KBM-7 (cell line): ENCODE data around the gene MAP3K20.
A peak's percentile ranks its signal among the peaks of the same experiment; 100 is the strongest.
"Not testable (repeated sequence)": the region's sequence is repeated elsewhere in the genome, so short reads cannot be mapped to it uniquely, and the experiment has no call there.

Experiments used
- DNase-seq: peaks from one replicate; pipeline ENCODE4 v3.0.0-alpha.2; 2015
- in situ Hi-C: fragments of 300-500 bp; cut with MboI; formaldehyde crosslinking; loops from 2 replicates; pipeline ENCODE4 v1.14.3; 2020; ENCODE audit warnings: low sequenced_read_pairs, low pct_unique_long_range_greater_than_20kb, mixed read lengths

Gene MAP3K20

DNA sequence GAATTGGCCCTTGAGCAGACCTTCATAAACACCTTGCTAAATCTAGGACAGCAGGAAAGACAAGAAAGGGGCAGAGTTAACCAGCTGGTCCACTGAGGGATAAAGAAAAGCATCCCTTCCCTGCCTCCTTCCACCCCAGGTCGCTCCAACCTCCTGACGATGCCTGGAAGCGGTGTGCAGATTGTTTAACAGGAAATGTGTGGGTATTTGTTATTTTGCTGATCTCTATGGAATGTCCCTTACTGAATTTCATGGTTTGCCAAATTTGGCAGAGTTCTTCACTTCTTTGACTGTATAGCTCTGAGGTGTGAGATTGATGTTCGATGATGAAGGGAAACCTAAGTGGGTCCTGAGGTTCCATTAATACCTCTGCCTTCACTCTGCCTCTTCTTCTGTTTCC is 72.9 kb downstream of the MAP3K20 start:
- in situ Hi-C loops: no loop called here
- DNase-seq: peak; percentile 12

DNA sequence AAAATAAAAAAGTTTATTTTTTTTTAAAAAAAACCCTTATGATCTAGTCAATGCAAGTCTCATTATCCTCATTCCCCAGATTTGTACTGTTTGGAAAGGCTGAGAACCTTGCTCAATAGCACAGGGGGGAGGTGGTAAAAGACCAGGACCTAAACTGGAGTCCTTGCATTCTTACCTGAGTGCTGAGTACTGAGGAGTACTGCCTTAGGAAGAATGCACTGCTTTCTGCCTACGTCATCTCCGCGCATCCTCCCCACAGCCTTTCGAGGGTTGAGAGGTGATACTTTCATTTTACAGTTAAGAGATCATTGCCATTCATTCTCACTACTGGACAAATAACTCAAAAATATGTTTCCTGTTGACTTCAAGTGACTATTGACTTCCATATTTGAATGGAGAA is 73.8 kb downstream of the MAP3K20 start:
- in situ Hi-C loops: no loop called here
- no peak for DNase-seq

DNA sequence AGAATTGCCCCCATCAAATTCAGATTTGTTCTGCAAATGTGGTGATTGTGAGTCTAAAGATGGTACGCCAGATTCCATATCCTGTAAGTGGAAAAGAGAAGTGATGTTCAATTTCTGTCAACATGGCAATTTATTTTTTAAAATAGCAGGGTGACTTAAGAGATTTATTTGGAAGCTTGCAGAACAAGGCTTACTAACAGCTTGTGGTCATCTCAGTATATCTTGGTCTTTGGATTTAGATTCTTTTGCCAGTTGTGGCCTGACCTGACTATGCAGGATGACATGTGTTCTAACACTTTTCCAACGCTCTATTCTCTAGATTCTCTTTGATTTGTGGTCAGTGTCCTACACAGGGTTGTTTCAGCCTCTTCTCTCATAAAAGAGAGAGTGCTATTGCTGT is 74.4 kb downstream of the MAP3K20 start:
- in situ Hi-C loops: no loop called here
- DNase-seq: no peak

DNA sequence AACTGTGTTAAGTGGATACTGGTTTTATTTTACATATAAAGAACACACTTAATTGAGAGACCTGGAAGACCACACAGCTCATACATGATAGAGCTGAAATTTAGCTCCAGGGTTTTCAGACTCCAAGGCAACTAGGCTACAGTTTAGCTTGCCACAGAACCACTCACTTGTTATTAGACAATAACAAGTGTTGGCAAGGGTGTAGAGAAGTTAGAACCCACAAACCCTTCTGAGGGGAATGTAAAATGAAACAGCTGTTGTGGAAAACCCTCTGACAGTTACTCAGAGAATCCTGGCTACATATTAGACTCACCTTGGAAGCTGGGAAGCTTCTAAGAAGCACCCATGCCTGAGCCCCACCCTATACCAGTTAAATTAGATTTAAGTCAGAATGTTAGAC is 75.3 kb downstream of the MAP3K20 start:
- no peak for DNase-seq
- in situ Hi-C loops: no loop called here

DNA sequence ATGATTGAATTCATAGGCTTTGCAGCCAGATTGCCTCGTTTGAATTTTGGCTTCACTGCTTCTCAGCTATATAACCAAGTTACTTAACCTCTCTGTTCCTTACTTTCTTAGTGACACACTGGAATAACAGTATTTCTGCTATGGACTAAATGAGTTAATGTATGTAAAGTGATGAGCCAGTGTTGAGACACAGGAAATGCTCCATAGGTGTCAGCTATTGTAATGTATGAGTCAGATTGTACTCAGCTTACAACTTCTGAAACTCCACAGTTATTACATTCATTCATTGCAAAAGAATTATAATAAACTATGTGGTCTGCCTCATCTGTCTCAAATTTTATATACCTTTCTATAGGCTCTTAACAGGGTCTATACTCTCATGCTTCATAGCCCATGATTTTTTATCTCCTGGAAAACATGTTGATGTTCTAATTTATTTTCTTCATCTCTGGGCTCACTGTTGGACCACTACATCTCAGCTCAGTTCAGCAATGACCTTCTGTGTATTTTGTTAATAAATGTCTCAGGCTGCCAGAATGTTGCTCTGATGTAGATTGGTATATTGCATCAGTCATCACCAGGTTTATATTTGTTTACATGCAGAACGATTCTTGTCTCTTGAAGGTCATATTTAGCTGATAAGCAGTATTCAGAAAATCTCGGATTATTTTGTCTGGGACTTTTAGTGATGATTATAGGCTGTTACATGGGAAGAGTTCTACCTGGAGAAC is 76.2 kb downstream of the MAP3K20 start:
- in situ Hi-C loops: no loop called here
- no peak for DNase-seq

DNA sequence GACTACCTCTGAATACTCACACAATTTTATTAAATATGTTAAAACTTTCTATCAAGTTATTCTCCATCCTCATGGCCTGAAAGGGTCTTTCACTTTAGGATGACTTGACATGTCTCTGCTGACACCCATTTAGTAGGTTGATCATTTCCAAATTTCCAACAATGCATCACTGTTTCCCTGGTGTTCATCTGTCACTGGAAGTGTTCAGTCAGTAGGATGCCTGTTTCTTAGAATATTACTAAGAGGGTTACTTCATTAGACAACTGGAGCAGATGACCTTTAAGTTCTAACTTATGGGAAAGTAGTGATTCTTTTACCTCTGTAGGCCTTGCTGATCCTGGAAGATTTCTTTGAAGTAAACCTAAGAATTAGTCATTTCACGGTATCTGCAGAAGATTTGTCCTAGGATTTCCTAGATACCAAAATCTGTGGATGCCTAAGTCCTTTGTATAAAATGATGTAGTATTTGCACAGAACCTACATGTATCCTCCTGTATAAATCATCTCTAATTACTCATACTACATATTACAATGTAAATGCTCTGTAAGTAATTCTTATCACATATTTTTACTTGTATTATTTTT is 77.7 kb downstream of the MAP3K20 start:
- in situ Hi-C loops: no loop called here
- no peak for DNase-seq

DNA sequence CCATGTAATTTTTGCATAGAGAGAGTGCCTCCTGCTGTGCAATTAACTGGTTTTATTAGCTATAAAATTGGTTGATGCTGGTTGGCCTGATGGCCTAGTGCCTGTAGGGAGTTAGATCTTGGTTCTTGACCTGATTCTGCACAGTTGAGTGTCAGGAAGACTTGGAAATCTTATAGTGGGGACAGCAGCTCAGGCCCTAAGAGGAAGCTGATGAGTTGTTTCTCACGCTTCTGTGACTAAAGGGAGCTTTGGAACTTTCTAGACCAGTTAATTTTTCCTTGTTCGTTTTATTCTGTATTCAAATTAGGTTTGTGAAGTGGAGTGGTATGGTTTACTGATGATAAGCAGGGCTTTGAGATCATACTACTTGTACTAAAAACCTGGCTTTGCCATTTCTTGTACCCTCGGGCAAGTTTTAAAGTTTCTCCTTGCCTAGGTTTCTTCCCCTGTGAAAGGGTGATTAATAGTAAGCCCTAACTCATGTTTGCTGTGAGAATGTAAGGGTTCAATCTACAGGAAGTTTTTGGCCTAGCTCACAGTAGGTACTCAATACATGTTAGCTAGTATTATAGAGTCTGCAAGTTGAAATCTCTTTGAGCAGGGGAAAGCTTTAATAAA is 82.1 kb downstream of the MAP3K20 start:
- in situ Hi-C loops: no loop called here
- no peak for DNase-seq

DNA sequence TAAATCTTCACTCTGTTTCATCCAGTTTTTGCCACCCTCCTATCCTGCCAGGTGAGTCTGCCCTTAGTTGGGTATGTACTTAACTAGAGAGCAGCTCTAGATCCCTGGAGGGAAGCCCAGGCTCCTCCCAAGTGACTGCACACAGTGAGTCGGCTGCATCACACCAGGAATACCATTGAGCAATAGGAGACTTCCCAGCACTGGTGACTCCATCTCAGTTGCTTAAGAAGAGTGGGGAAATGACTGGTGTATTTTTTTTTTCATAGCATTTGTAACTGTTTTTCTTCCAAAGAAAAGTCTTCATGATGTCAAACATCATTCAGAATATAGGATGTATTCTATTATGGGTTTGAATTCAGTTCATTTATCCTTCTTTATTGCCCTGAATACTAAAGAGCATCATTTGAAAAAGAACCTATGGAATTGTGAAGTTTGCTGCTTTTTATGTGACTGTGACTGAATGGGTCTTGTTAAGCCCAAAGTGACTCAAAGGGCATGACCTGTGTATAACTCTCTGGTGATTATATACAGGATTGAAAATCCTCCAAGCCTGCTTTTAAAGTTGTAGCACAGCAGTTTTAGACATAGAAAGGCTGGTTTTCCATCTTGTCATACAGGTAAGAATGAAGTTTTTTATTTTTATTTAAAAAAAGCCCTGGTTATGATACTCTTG is 84.3 kb downstream of the MAP3K20 start:
- in situ Hi-C loops: no loop called here
- no peak for DNase-seq

DNA sequence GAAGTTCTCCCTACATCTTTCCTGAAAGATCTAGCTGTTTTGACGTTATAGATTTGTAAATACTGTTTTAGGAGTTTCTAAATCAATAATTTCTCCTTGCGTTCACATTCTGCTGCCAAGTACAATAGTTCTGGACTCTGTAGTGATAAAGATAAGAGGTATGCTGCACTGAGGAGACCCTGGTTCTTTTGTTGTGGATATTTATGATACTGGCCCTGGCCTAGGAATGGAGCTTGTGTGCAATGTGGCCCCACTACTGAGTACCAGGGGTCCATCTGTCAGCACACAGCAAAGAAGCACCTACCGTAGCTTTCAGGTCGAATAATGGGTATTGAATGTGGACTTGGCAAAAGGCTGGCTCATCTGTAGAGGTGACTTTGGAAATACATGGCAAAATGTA is 85.0 kb downstream of the MAP3K20 start:
- no peak for DNase-seq
- in situ Hi-C loops: no loop called here

DNA sequence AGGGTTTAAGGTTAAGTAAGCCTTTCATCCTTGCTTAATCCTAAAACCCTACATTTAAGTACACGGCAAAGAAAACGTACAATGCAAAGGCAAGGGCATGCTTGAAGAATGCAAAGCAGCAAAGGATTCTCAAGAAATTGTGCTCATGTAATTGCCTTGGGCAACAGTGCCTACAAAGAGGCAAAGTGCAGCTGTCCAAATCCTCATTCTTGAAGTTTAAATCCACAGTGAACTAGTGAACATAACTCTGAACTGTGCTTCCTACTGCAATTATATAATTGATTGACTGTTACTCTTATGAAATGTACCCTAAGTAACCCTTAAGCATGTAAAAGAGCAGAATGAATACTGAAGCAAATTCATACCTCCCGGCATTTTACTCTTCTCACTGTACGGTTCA is 85.4 kb downstream of the MAP3K20 start:
- in situ Hi-C loops: no loop called here
- DNase-seq: no peak

DNA sequence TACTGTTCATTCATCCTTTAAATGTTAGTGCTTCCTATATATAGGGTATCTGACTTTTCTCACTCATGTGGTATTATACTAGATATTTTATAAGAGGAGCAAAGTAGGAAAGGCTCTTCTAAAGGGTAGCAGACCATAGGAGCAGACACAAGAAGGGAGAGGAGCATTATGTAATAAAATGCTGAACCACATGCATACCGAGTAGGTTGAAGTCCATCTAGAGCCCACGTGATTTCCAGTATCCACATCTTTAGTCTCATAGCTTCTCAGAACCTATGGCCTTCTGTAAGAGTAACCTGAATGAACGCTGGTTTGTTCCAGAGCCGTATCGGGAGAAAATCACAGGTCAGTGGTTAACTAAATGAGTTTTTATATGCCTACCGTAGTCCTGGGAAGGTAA is 85.9 kb downstream of the MAP3K20 start:
- no peak for DNase-seq
- in situ Hi-C loops: no loop called here

DNA sequence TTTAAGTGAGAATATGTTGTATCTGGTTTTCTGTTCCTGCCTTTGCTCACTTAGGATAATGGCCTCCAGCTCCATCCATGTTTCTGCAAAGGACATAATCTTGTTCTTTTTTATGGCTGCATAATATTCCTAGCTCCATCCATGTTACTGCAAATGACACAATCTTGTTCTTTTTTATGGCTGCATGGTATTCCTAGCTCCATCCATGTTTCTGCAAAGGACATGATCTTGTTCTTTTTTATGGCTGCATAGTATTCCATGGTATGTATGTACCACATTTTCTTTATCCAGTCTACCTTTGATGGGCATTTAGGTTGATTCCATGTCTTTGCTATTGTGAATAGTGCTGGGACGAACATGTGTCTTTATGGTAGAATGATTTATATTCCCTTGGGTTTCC is 87.7 kb downstream of the MAP3K20 start:
- DNase-seq, in situ Hi-C loops: not testable (repeated sequence)

DNA sequence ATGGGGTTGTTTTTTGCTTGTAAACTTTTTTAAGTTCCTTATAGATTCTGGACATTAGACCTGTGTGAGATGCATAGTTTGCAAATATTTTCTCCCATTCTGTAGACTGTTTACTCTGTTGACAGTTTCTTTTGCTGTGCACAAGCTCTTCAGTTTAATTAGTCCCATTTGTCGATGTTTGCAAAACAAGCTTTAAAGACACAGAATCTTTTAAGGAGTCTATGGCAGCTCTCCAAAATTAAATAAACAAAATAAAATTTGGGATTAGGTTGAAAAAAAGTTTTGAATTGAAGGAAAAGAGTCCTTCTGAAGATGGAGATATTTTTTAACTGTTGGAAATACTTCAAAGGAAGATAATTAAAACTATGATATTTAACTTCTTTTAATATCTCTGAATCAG is 88.8 kb downstream of the MAP3K20 start:
- in situ Hi-C loops: no loop called here
- no peak for DNase-seq

DNA sequence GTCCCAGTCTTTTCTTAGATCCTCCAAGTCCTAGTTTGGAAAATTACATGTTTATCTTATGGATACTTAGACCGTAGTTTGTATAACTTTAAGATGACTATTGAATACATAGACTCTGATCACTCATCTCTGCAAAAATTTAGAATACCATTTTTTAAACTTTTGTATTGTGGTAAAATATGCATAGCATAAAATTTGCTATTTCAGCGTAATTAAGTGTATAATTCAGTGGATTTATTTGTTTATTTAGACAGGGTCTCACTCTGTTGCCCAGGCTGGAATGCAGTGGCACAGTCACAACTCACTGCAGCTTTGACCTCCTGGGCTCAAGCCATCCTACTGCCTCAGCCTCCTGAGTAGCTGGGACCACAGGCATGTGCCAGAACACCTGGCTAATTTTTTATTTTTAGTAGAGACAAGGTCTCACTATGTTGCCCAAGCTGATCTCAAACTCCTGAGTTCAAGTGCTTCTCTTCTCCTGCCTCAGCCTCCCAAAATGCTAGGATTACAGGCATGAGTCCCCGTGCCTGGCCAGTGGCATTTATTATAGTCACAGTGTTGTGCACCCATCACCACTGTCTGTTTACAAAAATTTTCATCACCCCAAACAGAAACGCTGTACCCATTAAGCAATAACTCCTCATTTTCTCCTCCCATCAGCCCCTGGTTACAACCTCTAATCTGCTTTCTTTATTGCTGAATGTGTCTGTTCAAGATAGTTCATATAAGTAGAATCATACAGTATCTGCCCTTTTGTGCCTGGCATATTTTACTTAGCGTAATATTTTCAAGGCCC is 90.0 kb downstream of the MAP3K20 start:
- no peak for DNase-seq
- in situ Hi-C loops: no loop called here

DNA sequence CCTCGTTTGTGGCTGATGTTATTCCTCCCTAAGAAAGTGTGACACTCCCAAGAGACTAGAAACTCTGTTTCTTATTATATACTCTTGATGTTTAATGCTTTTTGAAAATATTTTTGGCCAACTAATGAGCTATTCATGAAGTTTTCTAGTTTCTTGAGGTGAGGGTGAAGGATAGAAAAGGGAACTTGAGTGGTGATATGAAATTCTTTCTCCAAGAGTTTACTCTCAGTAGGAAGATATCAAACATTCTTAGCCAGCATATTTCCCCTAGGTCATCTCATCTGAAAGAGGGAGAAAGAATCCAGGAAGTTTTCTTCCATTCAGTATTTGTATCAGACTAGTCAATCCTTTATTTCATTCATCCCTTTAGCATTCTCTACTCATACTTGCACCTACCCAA is 95.7 kb downstream of the MAP3K20 start:
- in situ Hi-C loops: no loop called here
- DNase-seq: no peak

DNA sequence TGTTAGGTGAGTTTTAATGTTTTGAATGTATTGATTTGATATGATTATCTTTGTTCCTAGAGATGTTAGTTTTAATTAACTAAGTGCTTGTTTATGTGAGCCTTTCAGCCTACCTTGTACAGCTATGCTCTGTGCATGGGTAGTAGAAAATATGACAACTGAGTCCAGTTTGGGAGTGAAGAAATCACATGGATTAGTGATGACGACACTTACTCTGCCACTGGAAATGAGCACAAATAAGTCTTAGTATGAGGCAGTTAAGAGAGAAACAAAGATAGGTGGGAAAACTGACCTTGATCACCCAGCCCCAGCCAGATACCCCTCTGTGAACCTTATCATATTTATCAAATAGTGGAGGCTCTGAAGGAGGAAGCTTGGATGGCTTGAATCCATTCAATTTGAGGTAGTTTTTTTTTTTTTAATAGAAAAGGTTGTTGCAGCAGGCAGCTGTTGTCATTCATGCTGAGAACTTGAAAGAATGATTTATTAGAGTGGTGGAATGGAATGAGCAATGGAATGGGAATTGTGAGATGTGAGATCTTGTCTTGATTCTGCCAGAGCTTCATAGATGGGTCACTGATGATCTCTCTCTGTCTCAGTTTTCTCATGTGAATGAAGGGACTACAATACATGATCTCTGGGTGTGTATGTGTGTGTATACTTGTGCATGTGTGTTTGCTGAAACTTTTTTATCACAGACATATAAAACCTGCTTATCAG is 96.4 kb downstream of the MAP3K20 start:
- DNase-seq: no peak
- in situ Hi-C loops: no loop called here

DNA sequence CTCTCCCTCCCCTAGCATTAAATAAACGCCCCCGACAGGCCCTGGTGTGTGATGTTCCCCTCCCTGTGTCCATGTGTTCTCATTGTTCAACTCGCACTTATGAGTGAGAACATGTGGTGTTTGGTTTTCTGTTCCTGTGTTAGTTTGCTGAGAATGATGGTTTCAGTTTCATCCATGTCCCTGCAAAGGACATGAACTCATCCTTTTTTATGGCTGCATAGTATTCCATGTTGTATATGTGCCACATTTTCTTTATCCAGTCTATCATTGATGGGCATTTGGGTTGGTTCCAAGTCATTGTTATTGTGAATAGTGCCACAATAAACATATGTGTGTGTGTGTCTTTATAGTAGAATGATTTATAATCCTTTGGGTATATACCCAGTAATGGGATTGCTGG is 98.7 kb downstream of the MAP3K20 start:
- DNase-seq, in situ Hi-C loops: not testable (repeated sequence)

DNA sequence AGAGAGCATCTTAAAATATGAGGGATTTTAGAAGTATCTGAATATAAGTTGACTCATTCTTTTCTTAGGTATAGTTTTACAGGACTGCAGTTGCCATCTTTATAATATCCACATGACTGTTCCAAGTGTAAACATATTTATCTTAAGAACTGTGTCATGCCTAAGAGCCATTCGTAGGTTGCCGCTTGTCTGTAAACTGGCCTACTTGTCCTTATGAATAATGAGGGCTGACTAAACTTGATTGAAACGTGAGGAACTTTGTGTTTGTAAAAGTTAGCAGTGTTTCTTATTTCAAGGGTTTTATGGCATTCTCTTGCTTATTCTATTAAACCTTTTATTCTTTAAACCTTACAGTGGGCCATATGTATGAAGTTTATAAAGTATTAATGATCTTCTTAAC is 99.6 kb downstream of the MAP3K20 start:
- in situ Hi-C loops: no loop called here
- DNase-seq: no peak

DNA sequence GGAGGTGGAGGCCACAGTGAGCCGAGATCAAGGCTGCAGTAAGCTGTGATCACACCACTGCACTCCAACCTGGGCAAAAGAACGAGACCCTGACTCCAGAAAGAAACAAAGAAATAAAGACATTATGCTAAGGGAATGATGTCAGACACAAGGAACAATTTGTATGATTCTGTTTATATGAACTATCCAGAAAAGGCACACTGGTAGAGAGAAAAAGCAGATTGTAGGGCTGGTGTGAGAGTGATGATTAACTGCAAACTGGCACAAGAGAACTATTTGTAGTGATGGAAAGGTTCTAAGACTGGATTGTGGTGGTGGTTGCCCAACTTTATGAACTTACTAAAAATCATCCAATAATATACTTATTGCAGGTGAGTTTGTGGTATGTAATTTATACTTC is 106.3 kb downstream of the MAP3K20 start:
- in situ Hi-C loops: no loop called here
- no peak for DNase-seq
